SK-N-DZ (cell line): ENCODE results near the gene PCDHB16.
"Not testable (repeated sequence)": the region's sequence is repeated elsewhere in the genome, so short reads cannot be mapped to it uniquely, and the experiment has no call there.

Experiments used
- DNase-seq: peaks from one replicate; pipeline ENCODE4 v3.0.0-alpha.2; 2015; ENCODE audit warnings: low spot score

The PCDHB16 gene

DNA sequence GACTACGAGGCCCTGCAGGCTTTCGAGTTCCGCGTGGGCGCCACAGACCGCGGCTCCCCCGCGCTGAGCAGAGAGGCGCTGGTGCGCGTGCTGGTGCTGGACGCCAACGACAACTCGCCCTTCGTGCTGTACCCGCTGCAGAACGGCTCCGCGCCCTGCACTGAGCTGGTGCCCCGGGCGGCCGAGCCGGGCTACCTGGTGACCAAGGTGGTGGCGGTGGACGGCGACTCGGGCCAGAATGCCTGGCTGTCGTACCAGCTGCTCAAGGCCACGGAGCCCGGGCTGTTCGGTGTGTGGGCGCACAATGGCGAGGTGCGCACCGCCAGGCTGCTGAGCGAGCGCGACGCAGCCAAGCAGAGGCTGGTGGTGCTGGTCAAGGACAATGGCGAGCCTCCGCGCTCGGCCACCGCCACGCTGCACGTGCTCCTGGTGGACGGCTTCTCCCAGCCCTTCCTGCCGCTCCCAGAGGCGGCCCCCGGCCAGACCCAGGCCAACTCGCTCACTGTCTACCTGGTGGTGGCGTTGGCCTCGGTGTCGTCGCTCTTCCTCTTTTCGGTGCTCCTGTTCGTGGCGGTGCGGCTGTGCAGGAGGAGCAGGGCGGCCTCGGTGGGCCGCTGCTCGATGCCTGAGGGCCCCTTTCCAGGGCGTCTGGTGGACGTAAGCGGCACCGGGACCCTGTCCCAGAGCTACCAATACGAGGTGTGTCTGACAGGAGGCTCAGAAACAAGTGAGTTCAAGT lies 2.1 kb downstream of the PCDHB16 start:
- DNase-seq: not testable (repeated sequence)

DNA sequence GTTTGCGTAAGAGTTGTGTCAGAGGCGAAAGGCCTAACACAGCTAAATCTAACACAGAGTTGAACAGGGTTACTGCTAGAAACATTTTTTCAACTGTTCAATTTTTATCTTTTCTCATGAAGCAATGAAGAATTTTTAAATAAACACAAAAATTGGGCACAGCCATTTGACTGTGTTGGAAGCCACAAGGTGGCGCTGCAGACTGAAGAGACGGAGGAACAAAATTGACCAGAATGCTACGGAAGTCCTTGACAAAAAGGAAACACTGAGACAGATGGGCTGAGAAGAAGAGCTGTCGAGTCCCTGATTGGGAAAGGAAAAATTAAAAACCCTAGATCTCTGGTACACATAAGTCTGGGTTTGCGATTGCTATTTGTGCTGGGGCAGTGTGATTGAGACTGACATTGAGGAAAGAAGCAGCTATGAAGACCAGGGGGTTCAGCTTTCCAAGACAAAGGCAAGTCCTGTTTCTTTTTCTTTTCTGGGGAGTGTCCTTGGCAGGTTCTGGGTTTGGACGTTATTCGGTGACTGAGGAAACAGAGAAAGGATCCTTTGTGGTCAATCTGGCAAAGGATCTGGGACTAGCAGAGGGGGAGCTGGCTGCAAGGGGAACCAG lies 4.8 kb downstream of the PCDHB16 start, which contains the start of gene PCDHB9:
Gene PCDHB9 (plus strand): TSS at position 265 of the 616 bp plus-strand sequence. CDS start 158 bp downstream, at position 423.
- peak; percentile 24 for DNase-seq

DNA sequence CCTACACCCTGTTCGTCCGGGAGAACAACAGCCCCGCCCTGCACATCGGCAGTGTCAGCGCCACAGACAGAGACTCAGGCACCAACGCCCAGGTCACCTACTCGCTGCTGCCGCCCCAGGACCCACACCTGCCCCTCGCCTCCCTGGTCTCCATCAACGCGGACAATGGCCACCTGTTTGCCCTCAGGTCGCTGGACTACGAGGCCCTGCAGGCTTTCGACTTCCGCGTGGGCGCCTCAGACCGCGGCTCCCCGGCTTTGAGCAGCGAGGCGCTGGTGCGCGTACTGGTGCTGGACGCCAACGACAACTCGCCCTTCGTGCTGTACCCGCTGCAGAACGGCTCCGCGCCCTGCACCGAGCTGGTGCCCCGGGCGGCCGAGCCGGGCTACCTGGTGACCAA lies 6.5 kb downstream of the PCDHB16 start:
- DNase-seq: not testable (repeated sequence)

DNA sequence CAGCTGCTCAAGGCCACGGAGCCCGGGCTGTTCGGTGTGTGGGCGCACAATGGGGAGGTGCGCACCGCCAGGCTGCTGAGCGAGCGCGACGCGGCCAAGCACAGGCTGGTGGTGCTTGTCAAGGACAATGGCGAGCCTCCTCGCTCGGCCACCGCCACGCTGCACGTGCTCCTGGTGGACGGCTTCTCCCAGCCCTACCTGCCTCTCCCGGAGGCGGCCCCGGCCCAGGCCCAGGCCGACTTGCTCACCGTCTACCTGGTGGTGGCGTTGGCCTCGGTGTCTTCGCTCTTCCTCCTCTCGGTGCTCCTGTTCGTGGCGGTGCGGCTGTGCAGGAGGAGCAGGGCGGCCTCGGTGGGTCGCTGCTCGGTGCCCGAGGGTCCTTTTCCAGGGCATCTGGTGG lies 6.9 kb downstream of the PCDHB16 start:
- DNase-seq: not testable (repeated sequence)

DNA sequence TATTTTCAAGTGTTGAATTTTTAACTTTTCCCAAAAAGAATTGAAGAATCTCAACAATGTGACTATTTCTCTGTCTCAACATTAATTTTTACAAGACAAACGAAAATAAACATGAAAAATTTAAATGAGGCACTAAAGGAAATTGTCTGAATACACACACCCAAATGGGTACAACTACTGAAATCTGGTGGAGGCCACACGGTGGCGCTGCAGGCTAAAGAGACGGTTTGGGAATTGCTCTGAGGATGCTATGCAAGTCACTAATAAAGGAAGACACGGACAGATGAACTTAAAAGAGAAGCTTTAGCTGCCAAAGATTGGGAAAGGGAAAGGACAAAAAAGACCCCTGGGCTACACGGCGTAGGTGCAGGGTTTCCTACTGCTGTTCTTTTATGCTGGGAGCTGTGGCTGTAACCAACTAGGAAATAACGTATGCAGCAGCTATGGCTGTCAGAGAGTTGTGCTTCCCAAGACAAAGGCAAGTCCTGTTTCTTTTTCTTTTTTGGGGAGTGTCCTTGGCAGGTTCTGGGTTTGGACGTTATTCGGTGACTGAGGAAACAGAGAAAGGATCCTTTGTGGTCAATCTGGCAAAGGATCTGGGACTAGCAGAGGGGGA lies 10.0 kb downstream of the PCDHB16 start, which contains the start of gene PCDHB10:
Gene PCDHB10 (plus strand): TSS at position 244 of the 616 bp plus-strand sequence. CDS start 200 bp downstream, at position 444.
- DNase-seq: peak; percentile 62

DNA sequence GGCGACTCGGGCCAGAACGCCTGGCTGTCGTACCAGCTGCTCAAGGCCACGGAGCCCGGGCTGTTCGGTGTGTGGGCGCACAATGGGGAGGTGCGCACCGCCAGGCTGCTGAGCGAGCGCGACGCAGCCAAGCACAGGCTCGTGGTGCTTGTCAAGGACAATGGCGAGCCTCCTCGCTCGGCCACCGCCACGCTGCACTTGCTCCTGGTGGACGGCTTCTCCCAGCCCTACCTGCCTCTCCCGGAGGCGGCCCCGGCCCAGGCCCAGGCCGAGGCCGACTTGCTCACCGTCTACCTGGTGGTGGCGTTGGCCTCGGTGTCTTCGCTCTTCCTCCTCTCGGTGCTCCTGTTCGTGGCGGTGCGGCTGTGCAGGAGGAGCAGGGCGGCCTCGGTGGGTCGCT lies 12.1 kb downstream of the PCDHB16 start:
- DNase-seq: not testable (repeated sequence)

DNA sequence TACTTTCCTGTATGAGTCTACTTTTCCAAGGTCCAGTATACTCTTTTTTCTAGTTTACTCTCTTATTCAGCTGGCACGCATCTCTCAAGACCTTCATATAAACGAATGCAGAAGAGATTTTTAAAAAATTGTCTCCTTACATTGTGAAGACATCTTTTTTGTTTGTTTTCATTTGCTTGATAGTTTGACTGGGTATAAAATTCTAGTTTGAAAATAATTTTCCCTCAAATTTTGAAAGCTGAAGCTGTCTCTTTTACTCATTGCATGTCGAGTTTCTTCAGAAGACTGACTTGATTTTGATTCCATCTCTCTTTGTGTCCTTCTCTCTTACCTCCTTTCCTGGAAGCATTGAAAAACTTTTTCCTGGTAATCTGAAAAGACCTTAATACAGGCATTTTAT lies 14.2 kb downstream of the PCDHB16 start:
- DNase-seq: no peak

DNA sequence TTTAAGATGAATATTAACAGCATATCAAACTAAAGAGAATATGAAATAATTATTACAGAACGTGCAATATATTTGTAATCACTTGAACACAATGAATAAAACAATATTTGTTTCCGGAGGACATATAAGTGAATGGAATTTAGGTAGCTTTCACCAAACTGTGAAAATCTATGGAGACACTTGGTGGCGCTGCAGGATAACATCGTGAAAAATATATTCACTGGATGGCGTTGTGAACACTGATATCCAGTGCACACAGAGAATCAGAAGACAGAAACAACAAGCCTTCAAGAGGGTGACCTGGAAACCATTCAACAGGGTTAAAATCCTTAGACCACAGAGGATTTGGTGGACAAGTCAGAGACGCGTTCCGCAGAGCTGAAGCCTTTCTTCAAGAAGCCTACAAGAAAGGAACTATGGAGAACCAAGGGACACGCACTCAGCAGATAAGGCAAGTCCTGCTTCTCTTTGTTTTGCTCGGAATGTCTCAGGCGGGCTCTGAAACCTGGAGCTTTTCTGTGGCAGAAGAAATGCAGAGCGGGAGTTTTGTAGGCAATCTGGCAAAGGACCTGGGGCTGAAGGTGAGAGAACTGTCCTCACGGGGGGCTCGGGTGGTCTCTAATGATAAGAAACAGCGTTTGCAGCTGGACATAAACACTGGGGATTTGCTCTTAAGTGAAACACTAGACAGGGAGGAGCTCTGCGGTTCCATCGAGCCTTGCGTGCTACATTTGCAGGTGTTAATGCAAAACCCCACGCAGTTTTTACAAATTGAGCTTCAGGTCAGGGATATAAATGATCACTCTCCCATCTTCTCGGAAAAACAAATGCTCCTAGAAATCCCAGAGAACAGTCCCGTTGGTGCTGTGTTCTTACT lies 17.4 kb downstream of the PCDHB16 start, which contains the start of gene PCDHB11:
Gene PCDHB11 (plus strand): TSS at position 269 of the 877 bp plus-strand sequence. CDS start 148 bp downstream, at position 417.
- peak; percentile 78 for DNase-seq

DNA sequence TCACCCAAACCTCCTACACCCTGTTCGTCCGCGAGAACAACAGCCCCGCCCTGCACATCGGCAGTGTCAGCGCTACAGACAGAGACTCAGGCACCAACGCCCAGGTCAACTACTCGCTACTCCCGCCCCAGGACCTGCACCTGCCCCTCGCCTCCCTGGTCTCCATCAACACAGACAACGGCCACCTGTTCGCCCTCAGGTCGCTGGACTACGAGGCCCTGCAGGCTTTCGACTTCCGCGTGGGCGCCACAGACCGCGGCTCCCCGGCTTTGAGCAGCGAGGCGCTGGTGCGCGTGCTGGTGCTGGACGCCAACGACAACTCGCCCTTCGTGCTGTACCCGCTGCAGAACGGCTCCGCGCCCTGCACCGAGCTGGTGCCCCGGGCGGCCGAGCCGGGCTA lies 18.9 kb downstream of the PCDHB16 start:
- not testable (repeated sequence) for DNase-seq

DNA sequence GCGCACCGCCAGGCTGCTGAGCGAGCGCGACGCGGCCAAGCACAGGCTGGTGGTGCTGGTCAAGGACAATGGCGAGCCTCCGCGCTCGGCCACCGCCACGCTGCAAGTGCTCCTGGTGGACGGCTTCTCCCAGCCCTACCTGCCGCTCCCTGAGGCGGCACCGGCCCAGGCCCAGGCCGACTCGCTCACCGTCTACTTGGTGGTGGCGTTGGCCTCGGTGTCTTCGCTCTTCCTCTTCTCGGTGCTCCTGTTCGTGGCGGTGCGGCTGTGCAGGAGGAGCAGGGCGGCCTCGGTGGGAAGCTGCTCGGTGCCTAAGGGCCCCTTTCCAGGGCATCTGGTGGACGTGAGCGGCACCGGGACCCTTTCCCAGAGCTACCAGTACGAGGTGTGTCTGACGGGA lies 19.5 kb downstream of the PCDHB16 start:
- not testable (repeated sequence) for DNase-seq

DNA sequence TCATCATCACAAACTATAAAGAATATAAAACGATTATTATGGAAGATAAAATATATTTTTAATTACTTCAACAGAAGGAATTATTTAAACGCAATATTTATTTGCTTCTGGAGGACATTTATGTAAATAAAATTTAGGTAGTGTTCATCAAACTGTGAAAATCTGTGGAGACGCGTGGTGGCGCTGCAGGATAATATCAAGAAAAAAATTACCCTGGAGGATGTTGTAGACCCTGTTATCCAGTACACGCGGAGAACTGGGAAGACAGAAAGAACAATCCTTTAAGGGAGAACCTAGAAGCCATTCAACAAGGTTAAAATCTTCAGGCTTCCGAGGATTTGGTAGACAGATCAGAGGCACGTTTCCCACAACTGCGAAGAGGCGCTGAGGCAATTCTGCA lies 26.3 kb downstream of the PCDHB16 start, which contains the start of gene PCDHB12:
Gene PCDHB12 (plus strand): TSS at position 242 of the 400 bp plus-strand sequence. CDS start 189 bp downstream, outside the sequence.
- no peak for DNase-seq

DNA sequence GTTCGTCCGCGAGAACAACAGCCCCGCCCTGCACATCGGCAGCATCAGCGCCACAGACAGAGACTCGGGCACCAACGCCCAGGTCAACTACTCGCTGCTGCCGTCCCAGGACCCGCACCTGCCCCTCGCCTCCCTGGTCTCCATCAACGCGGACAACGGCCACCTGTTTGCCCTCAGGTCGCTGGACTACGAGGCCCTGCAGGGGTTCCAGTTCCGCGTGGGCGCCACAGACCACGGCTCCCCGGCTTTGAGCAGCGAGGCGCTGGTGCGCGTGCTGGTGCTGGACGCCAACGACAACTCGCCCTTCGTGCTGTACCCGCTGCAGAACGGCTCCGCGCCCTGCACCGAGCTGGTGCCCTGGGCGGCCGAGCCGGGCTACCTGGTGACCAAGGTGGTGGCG lies 28.1 kb downstream of the PCDHB16 start:
- DNase-seq: not testable (repeated sequence)

DNA sequence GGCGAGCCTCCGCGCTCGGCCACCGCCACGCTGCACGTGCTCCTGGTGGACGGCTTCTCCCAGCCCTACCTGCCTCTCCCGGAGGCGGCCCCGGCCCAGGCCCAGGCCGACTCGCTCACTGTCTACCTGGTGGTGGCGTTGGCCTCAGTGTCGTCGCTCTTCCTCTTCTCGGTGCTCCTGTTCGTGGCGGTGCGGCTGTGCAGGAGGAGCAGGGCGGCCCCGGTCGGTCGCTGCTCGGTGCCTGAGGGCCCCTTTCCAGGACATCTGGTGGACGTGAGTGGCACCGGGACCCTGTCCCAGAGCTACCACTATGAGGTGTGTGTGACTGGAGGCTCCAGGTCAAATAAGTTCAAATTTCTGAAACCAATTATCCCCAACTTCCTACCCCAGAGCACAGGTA lies 28.7 kb downstream of the PCDHB16 start:
- DNase-seq: not testable (repeated sequence)

DNA sequence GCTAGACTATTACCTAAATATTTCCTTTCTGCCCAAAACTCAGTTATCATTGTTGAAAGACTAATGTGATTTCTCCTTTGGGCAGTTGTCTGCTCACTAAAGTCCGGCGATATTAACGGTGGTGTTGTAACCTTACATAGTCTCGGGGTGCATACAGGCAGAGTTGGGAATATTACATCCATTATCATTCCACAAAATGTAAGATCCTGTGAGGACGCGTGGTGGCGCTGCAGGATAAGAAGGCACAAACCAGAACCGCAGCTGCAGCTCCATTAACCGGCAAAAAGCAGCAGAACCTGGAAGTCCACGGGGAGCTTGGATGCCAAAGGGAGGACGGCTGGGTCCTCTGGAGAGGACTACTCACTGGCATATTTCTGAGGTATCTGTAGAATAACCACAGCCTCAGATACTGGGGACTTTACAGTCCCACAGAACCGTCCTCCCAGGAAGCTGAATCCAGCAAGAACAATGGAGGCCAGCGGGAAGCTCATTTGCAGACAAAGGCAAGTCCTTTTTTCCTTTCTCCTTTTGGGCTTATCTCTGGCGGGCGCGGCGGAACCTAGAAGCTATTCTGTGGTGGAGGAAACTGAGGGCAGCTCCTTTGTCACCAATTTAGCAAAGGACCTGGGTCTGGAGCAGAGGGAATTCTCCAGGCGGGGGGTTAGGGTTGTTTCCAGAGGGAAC lies 31.6 kb downstream of the PCDHB16 start, which contains the start of gene PCDHB13:
Gene PCDHB13 (plus strand): TSS at position 264 of the 684 bp plus-strand sequence. CDS start 205 bp downstream, at position 469.
- DNase-seq: not testable (repeated sequence)

DNA sequence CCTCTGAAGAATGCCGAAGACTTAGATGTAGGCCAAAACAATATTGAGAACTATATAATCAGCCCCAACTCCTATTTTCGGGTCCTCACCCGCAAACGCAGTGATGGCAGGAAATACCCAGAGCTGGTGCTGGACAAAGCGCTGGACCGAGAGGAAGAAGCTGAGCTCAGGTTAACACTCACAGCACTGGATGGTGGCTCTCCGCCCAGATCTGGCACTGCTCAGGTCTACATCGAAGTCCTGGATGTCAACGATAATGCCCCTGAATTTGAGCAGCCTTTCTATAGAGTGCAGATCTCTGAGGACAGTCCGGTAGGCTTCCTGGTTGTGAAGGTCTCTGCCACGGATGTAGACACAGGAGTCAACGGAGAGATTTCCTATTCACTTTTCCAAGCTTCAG lies 32.4 kb downstream of the PCDHB16 start:
- DNase-seq: not testable (repeated sequence)

DNA sequence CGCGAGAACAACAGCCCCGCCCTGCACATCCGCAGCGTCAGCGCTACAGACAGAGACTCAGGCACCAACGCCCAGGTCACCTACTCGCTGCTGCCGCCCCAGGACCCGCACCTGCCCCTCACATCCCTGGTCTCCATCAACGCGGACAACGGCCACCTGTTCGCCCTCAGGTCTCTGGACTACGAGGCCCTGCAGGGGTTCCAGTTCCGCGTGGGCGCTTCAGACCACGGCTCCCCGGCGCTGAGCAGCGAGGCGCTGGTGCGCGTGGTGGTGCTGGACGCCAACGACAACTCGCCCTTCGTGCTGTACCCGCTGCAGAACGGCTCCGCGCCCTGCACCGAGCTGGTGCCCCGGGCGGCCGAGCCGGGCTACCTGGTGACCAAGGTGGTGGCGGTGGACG lies 33.3 kb downstream of the PCDHB16 start:
- DNase-seq: not testable (repeated sequence)

DNA sequence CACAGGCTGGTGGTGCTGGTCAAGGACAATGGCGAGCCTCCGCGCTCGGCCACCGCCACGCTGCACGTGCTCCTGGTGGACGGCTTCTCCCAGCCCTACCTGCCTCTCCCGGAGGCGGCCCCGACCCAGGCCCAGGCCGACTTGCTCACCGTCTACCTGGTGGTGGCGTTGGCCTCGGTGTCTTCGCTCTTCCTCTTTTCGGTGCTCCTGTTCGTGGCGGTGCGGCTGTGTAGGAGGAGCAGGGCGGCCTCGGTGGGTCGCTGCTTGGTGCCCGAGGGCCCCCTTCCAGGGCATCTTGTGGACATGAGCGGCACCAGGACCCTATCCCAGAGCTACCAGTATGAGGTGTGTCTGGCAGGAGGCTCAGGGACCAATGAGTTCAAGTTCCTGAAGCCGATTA lies 33.8 kb downstream of the PCDHB16 start:
- not testable (repeated sequence) for DNase-seq

DNA sequence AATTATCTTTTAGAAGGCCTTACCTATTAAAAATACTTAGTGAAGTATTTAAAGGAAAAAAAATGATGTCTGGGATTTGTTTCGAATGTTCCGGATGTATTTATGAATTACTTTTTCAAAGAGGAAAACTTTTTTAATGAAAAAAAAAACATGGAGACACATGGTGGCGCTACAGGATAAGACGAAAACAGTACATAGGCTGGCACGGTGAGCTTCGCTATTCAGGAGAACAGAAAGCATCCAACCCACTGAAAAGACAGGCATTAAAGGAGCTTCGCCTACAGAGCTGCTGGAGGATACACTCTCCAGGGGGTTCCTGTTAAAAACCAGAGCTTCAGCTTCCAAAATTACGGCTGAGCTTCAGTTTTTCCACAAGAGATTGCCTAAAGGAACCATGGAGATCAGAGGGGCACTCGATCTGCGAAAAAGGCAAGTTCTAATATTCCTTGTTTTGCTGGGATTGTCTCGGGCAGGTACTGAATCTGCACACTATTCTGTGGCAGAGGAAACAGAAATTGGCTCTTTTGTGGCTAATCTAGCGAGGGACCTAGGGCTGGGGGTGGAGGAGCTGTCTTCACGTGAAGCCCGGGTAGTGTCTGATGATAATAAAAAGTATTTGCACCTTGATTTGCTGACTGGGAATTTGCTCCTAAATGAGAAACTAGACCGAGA lies 41.1 kb downstream of the PCDHB16 start, which contains the start of gene PCDHB14:
Gene PCDHB14 (plus strand): TSS at position 232 of the 672 bp plus-strand sequence. CDS start 163 bp downstream, at position 395.
- DNase-seq: peak; percentile 81

DNA sequence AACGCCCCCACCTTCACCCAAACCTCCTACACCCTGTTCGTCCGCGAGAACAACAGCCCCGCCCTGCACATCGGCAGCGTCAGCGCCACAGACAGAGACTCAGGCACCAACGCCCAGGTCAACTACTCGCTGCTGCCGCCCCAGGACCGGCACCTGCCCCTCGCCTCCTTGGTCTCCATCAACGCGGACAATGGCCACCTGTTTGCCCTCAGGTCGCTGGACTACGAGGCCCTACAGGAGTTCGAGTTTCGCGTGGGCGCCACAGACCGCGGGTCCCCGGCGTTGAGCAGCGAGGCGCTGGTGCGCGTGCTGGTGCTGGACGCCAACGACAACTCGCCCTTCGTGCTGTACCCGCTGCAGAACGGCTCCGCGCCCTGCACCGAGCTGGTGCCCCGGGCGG lies 42.7 kb downstream of the PCDHB16 start:
- DNase-seq: not testable (repeated sequence)

DNA sequence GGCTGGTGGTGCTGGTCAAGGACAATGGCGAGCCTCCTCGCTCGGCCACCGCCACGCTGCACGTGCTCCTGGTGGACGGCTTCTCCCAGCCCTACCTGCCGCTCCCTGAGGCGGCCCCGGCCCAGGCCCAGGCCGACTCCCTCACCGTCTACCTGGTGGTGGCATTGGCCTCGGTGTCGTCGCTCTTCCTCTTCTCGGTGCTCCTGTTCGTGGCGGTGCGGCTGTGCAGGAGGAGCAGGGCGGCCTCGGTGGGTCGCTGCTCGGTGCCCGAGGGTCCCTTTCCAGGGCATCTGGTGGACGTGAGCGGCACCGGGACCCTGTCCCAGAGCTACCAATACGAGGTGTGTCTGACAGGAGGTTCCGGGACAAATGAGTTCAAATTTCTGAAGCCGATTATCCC lies 43.2 kb downstream of the PCDHB16 start:
- not testable (repeated sequence) for DNase-seq
